HG02884 (cell line): ENCODE results near the gene RNU6-1.

Experiments
- ATAC-seq: cut with Tn5 transposase; IDR thresholded peaks from one replicate; pipeline ENCODE4 v1.9.1; 2021; ENCODE audit warnings: mild to moderate bottlenecking, moderate library complexity; ENCODE audit not compliant: unreplicated experiment

The RNU6-1 gene

GRCh38 chr15:67803996-67804843 is 35.6 kb downstream of the RNU6-1 start:
- ATAC-seq: no peak

- no peak for ATAC-seq
Measured at GRCh38 chr15:67803299-67803698, 36.5 kb downstream of the RNU6-1 start.

- ATAC-seq: no peak
Measured at GRCh38 chr15:67801926-67802914, 37.6 kb downstream of the RNU6-1 start.

DNA sequence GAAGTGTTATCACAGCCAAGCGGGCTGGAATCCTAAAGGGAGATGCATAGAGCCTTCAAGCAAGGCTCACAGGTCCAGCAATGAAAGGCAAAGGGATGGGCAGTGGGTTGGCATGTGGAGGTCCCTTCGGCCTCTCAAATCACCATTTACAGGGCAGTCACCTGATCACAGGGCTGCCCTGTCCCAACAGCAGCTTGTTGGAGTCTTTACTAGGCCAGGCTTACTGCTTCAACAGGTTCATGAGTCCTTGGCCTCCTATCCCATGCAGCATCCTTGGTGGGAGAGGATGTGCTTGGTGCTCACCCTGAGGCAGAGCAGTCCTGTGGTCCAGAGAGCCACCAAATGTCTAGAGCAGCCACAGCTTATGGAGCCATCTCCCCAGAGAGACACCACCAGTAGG is 38.7 kb downstream of the RNU6-1 start:
- ATAC-seq: no peak

DNA sequence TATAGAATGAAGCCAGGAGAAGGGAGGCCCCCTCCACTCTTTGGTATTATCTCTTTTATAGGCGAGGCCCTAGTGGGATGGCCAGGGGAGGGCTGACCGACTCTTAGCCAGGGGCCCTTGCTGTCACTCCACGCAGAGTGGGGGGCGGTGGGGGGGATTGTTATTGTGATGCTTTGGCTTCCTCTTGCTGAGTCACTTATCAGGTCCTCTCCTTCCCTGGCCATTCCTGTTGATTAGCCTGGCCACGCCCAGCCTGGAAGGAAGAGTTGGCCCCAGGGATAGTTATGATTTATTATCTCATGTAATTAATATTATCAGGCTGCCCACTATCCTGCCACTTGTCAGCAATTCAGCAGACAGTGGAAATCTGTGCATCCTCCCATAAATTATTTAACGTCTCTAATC is 40.0 kb downstream of the RNU6-1 start:
- ATAC-seq: no peak

DNA sequence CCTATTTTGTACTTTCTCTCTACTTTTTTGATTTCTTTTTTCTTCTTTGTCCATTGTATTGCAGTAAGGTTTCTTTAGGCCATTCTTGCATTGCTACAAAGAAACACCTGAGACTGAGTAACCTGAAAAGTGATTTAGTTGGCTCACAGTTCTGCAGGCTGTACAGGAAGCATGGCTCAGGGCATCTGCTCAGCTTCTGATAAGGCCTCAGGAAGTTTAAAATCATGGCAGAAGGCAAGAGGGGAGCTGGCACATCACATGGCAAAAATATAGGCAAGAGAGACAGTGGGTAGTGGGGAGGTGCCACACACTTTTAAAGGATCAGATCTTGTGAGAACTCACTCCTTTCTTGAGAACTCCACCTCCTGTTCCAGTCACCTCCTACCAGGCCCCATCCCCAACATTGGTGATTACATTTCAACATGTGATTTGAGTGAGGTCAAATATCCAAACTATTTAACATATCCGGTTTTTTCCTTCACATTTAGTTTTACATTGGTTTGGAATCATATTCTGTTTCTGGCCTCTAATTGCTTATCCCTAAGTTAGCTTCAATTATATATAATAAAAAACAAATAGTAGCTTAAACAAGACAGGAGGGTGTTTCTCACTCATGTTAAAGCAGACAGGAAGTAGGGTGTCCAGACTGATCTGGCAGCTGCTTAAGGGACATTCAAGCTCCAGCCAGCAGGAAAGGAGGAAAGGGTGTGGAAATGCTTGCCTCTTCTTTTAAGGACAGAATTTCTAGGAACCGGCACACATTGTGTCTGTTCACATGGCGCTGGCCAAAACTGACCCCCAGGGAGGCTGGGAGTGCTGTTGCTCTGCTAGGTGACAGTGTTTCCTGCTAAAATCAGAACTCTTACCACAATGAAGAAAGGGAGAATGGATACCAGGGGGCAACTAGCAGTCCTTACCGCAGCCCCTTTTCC is 43.4 kb downstream of the RNU6-1 start:
- no peak for ATAC-seq

GRCh38 chr15:67794832-67795574 is 44.8 kb downstream of the RNU6-1 start:
- ATAC-seq: no peak

GRCh38 chr15:67792250-67792942 is 47.4 kb downstream of the RNU6-1 start:
- no peak for ATAC-seq

DNA sequence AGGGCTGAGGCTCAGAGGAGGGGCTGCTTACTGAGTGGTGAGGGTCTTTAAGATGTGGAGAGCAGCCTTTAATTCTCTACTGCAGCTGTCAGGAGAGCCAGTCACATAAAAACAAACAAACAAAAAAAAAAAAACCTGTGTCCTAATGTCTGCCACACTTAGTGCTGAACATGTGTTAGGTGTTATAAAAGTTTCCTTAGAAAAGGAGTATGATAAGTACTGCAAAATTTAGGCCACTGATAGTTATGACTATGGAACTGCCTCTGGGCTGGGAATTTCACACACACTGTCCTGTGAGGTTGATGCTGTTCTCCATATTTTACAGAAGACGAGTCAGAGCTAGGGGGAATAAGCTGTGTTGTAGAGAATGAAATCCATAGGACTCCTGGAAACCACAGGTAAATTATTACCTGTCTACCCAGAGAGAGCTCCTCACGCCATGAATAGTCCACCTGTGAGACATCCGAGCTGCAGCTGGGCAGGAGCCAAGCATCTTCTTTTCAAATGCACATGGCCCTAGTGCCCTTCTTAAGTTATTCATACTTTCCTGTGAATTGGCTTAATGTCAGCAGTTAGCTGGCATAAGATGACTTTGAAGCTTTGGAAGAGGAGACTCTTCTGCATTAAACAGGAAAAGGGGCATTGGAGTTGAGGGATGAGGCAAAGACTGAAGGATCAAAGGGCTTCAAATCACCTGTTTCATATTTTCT is 49.1 kb downstream of the RNU6-1 start:
- ATAC-seq: no peak
